Measurements from ENCODE around the gene LPCAT1. TPM values are rescaled to one million over a fixed set of nuclear protein-coding genes. Genes with fewer than 3 reads are reported as not detected.
A peak's percentile ranks its signal among the peaks of the same experiment; 100 is the strongest.

The LPCAT1 gene
- total RNA-seq, 1 donor from 2014 or later, result 74.8 TPM

- TF ChIP-seq CTCF (IDR thresholded peaks at IDR 0.05; ENCODE audit: unreplicated experiment), result no peak
- DNase-seq (ENCODE audit: low spot score in 2 of 2, unreplicated experiment in 2 of 2), result peak in 1 of 2 experiments; percentile 38
- Mint-ChIP-seq H3K27ac (peak overlapping the region; percentile 62), H3K4me3 (peak overlapping the region; percentile 78), H3K36me3 (peaks cover 4% of the 10 kb centered on the region), H3K9me3 (no peaks in the 10 kb centered on the region), H3K4me1 (peaks cover 18% of the 10 kb centered on the region), H3K27me3 (ENCODE audit: low read depth) (no peaks in the 10 kb centered on the region)
These were observed 920 bp downstream of the LPCAT1 start for GRCh38 chr5:1522601-1523479.

- Mint-ChIP-seq H3K9me3 (no peaks in the 10 kb centered on the region), H3K36me3 (peaks cover 4% of the 10 kb centered on the region), H3K27ac (peak overlapping the region; percentile 47), H3K4me1 (peaks cover 18% of the 10 kb centered on the region), H3K4me3 (peak overlapping the region; percentile 78), H3K27me3 (ENCODE audit: low read depth) (no peaks in the 10 kb centered on the region)
- TF ChIP-seq CTCF (IDR thresholded peaks at IDR 0.05; ENCODE audit: unreplicated experiment), result no peak
- peak in 1 of 2 experiments; percentile 38 for DNase-seq (ENCODE audit: low spot score in 2 of 2, unreplicated experiment in 2 of 2)
These were observed 1.8 kb downstream of the LPCAT1 start for GRCh38 chr5:1521671-1522600.

GRCh38 chr5:1520791-1521453 lies 2.8 kb downstream of the LPCAT1 start:
- H3K4me3 Mint-ChIP-seq, result peak overlapping the region; percentile 78
- H3K4me1 Mint-ChIP-seq, result peaks cover 26% of the 10 kb centered on the region
- no peak for TF ChIP-seq CTCF (IDR thresholded peaks at IDR 0.05; ENCODE audit: unreplicated experiment)
- H3K27me3 Mint-ChIP-seq (ENCODE audit: low read depth), result no peaks in the 10 kb centered on the region
- no peaks in the 10 kb centered on the region for H3K9me3 Mint-ChIP-seq
- no peak overlapping the region for H3K27ac Mint-ChIP-seq
- DNase-seq (ENCODE audit: low spot score in 2 of 2, unreplicated experiment in 2 of 2), result no peak
- peaks cover 4% of the 10 kb centered on the region for H3K36me3 Mint-ChIP-seq

GRCh38 chr5:1519631-1520210 lies 4.0 kb downstream of the LPCAT1 start:
- peak in 1 of 2 experiments; percentile 34 for DNase-seq (ENCODE audit: low spot score in 2 of 2, unreplicated experiment in 2 of 2)
- Mint-ChIP-seq H3K27me3 (ENCODE audit: low read depth) (no peaks in the 10 kb centered on the region), H3K36me3 (peaks cover 4% of the 10 kb centered on the region), H3K9me3 (no peaks in the 10 kb centered on the region), H3K4me1 (peaks cover 35% of the 10 kb centered on the region), H3K4me3 (no peak overlapping the region), H3K27ac (no peak overlapping the region)
- TF ChIP-seq CTCF (IDR thresholded peaks at IDR 0.05; ENCODE audit: unreplicated experiment), result no peak

GRCh38 chr5:1517838-1518237 lies 5.9 kb downstream of the LPCAT1 start:
- TF ChIP-seq CTCF (IDR thresholded peaks at IDR 0.05; ENCODE audit: unreplicated experiment), result no peak
- no peaks in the 10 kb centered on the region for H3K9me3 Mint-ChIP-seq
- no peak overlapping the region for H3K27ac Mint-ChIP-seq
- no peaks in the 10 kb centered on the region for H3K27me3 Mint-ChIP-seq (ENCODE audit: low read depth)
- H3K4me3 Mint-ChIP-seq, result no peak overlapping the region
- DNase-seq (ENCODE audit: low spot score in 2 of 2, unreplicated experiment in 2 of 2), result peak in 1 of 2 experiments; percentile 33
- H3K36me3 Mint-ChIP-seq, result peaks cover 6% of the 10 kb centered on the region
- H3K4me1 Mint-ChIP-seq, result peaks cover 46% of the 10 kb centered on the region

Data from mesothelial cell of epicardium (in vitro differentiated cells).